Neural progenitor cell (in vitro differentiated cells): ENCODE results near the gene PRKAG2. TPM values are rescaled to one million over a fixed set of nuclear protein-coding genes. Genes with fewer than 3 reads are reported as not detected.

ENCODE experiments used
- DNase-seq: peaks from one replicate; pipeline ENCODE4 v3.0.0-alpha.2; 2016; ENCODE audit warnings: low spot score
- H2AFZ ChIP-seq: fragments of 200-600 bp; sonication (generic); replicated peaks from 2 replicates; pipeline ENCODE4 v1.6.1; 2016; ENCODE audit warnings: antibody characterized with exemption
- H3F3A ChIP-seq: fragments of 200-600 bp; sonication (generic); 2 replicates; pipeline ENCODE4 v1.6.1; 2016; ENCODE audit warnings: antibody characterized with exemption, low read depth
- H3K27ac ChIP-seq: fragments of 200-600 bp; sonication (generic); 2 replicates; pipeline ENCODE4 v1.5.1; 2016; ENCODE audit warnings: mild to moderate bottlenecking
- H3K27me3 ChIP-seq: fragments of 200-600 bp; sonication (generic); 2 replicates; pipeline ENCODE4 v1.6.1; 2016; ENCODE audit warnings: mild to moderate bottlenecking, moderate library complexity
- H3K36me3 ChIP-seq: fragments of 200-600 bp; sonication (generic); 2 replicates; pipeline ENCODE4 v1.5.1; 2016
- H3K4me1 ChIP-seq: fragments of 200-600 bp; sonication (generic); 2 replicates; pipeline ENCODE4 v1.6.1; 2016; ENCODE audit warnings: mixed run types
- H3K4me2 ChIP-seq: fragments of 200-600 bp; sonication (generic); 2 replicates; pipeline ENCODE4 v1.6.1; 2016
- H3K4me3 ChIP-seq: fragments of 200-600 bp; sonication (generic); 2 replicates; pipeline ENCODE4 v1.5.1; 2016
- H3K79me2 ChIP-seq: fragments of 200-600 bp; sonication (generic); 2 replicates; pipeline ENCODE4 v1.6.1; 2016; ENCODE audit warnings: low read depth
- H3K9ac ChIP-seq: fragments of 200-600 bp; sonication (generic); 2 replicates; pipeline ENCODE4 v1.6.1; 2016
- H3K9me3 ChIP-seq: fragments of 200-600 bp; sonication (generic); 2 replicates; pipeline ENCODE4 v1.5.1; 2016; ENCODE audit warnings: low read depth
- H4K20me1 ChIP-seq: fragments of 200-600 bp; sonication (generic); 2 replicates; pipeline ENCODE4 v1.6.1; 2016; ENCODE audit warnings: low read depth
- H3K27ac Mint-ChIP-seq: 3 replicates; pipeline ENCODE4 v1.8.0; 2021; ENCODE audit warnings: mixed read lengths
- H3K27me3 Mint-ChIP-seq: 2 replicates; pipeline ENCODE4 v1.8.0; 2022; ENCODE audit warnings: low read depth, mild to moderate bottlenecking, inconsistent platforms, moderate library complexity, mixed read lengths; ENCODE audit not compliant: insufficient read depth
- H3K36me3 Mint-ChIP-seq: 3 replicates; pipeline ENCODE4 v1.8.0; 2021; ENCODE audit warnings: mixed read lengths
- H3K4me1 Mint-ChIP-seq: 3 replicates; pipeline ENCODE4 v1.8.0; 2021; ENCODE audit warnings: mixed read lengths
- H3K4me3 Mint-ChIP-seq: 3 replicates; pipeline ENCODE4 v1.8.0; 2021; ENCODE audit warnings: mild to moderate bottlenecking, moderate library complexity, mixed read lengths
- H3K9me3 Mint-ChIP-seq: 3 replicates; pipeline ENCODE4 v1.8.0; 2020; ENCODE audit warnings: mixed read lengths
- CTCF ChIP-seq: fragments of 200-600 bp; sonication (generic); IDR thresholded peaks from 2 replicates; pipeline ENCODE4 v1.5.1; 2017; ENCODE audit warnings: antibody characterized with exemption, mild to moderate bottlenecking
- EZH2 ChIP-seq: fragments of 200-600 bp; sonication (generic); IDR thresholded peaks from 2 replicates; pipeline ENCODE4 v1.6.1; 2017; ENCODE audit warnings: antibody characterized with exemption, mild to moderate bottlenecking, moderate library complexity
- EZH2phosphoT487 ChIP-seq: fragments of 200-600 bp; sonication (generic); IDR thresholded peaks from 2 replicates; pipeline ENCODE4 v1.6.1; 2017; ENCODE audit warnings: antibody characterized with exemption
- total RNA-seq: library from RNA; depleted of rRNA; stranded (reverse); fragments of >200 nt; gene quantifications from 2 replicates; pipeline ENCODE4 v1.2.3, GENCODE V29; 2015; ENCODE audit warnings: low replicate concordance

PRKAG2 gene
- total RNA-seq, 1 donor from 2014 or later: 11.4 TPM

GRCh38 chr7:151866028-151866427 lies 10.9 kb downstream of the PRKAG2 start:
- H3K36me3 ChIP-seq: no peaks in the 10 kb centered on the region
- no peak overlapping the region for H2AFZ ChIP-seq
- H3K9ac ChIP-seq: no peak overlapping the region
- Mint-ChIP-seq H3K4me1 (peaks cover 23% of the 10 kb centered on the region), H3K27ac (no peak overlapping the region), H3K4me3 (no peak overlapping the region), H3K27me3 (peaks cover 8% of the 10 kb centered on the region), H3K36me3 (no peaks in the 10 kb centered on the region), H3K9me3 (no peaks in the 10 kb centered on the region)
- no peaks in the 10 kb centered on the region for H3K27me3 ChIP-seq
- H3K27ac ChIP-seq: no peak overlapping the region
- H3K9me3 ChIP-seq: no peaks in the 10 kb centered on the region
- no peak overlapping the region for H3K4me2 ChIP-seq
- no peaks in the 10 kb centered on the region for H4K20me1 ChIP-seq
- H3F3A ChIP-seq: no peaks in the 10 kb centered on the region
- no peaks in the 10 kb centered on the region for H3K79me2 ChIP-seq
- peaks cover 6% of the 10 kb centered on the region for H3K4me1 ChIP-seq
- TF ChIP-seq EZH2: no peak
- TF ChIP-seq CTCF: no peak
- TF ChIP-seq EZH2phosphoT487: no peak
- no peak overlapping the region for H3K4me3 ChIP-seq
- no peak for DNase-seq

- no peaks in the 10 kb centered on the region for H3K36me3 ChIP-seq
- H3K4me1 ChIP-seq: peaks cover 6% of the 10 kb centered on the region
- no peak overlapping the region for H3K9ac ChIP-seq
- no peaks in the 10 kb centered on the region for H3K27me3 ChIP-seq
- no peak overlapping the region for H3K4me2 ChIP-seq
- DNase-seq: no peak
- H3K9me3 Mint-ChIP-seq: no peaks in the 10 kb centered on the region
- H3K9me3 ChIP-seq: no peaks in the 10 kb centered on the region
- H3K4me3 ChIP-seq: no peak overlapping the region
- TF ChIP-seq EZH2: no peak
- TF ChIP-seq CTCF: no peak
- TF ChIP-seq EZH2phosphoT487: no peak
- H3K79me2 ChIP-seq: no peaks in the 10 kb centered on the region
- H3F3A ChIP-seq: no peaks in the 10 kb centered on the region
- H4K20me1 ChIP-seq: no peaks in the 10 kb centered on the region
- no peaks in the 10 kb centered on the region for H3K36me3 Mint-ChIP-seq
- peak overlapping the region; percentile 11 for H3K27ac Mint-ChIP-seq
- H3K27ac ChIP-seq: no peak overlapping the region
- H3K4me3 Mint-ChIP-seq: no peak overlapping the region
- peaks cover 11% of the 10 kb centered on the region for H3K27me3 Mint-ChIP-seq
- no peak overlapping the region for H2AFZ ChIP-seq
- H3K4me1 Mint-ChIP-seq: peaks cover 23% of the 10 kb centered on the region
Observed at GRCh38 chr7:151865070-151865670, 11.7 kb downstream of the PRKAG2 start.

GRCh38 chr7:151864561-151864960 lies 12.4 kb downstream of the PRKAG2 start:
- Histone ChIP-seq H3K79me2 (no peaks in the 10 kb centered on the region), H4K20me1 (no peaks in the 10 kb centered on the region), H3K4me1 (peaks cover 6% of the 10 kb centered on the region), H3K27me3 (no peaks in the 10 kb centered on the region), H3K36me3 (no peaks in the 10 kb centered on the region), H3K27ac (no peak overlapping the region), H3F3A (no peaks in the 10 kb centered on the region), H3K4me2 (no peak overlapping the region), H2AFZ (no peak overlapping the region), H3K9ac (no peak overlapping the region), H3K4me3 (no peak overlapping the region), H3K9me3 (no peaks in the 10 kb centered on the region)
- Mint-ChIP-seq H3K27ac (no peak overlapping the region), H3K4me3 (no peak overlapping the region), H3K4me1 (peaks cover 23% of the 10 kb centered on the region), H3K27me3 (peaks cover 11% of the 10 kb centered on the region), H3K9me3 (no peaks in the 10 kb centered on the region), H3K36me3 (no peaks in the 10 kb centered on the region)
- no peak for TF ChIP-seq EZH2
- DNase-seq: no peak

- no peaks in the 10 kb centered on the region for H3F3A ChIP-seq
- TF ChIP-seq CTCF (no peak), EZH2 (no peak), EZH2phosphoT487 (no peak)
- Mint-ChIP-seq H3K27me3 (peaks cover 11% of the 10 kb centered on the region), H3K4me1 (peaks cover 19% of the 10 kb centered on the region), H3K36me3 (no peaks in the 10 kb centered on the region), H3K9me3 (no peaks in the 10 kb centered on the region), H3K27ac (no peak overlapping the region), H3K4me3 (no peak overlapping the region)
- no peaks in the 10 kb centered on the region for H4K20me1 ChIP-seq
- H3K36me3 ChIP-seq: no peaks in the 10 kb centered on the region
- no peak overlapping the region for H3K4me3 ChIP-seq
- no peaks in the 10 kb centered on the region for H3K27me3 ChIP-seq
- H3K9me3 ChIP-seq: no peaks in the 10 kb centered on the region
- no peak overlapping the region for H2AFZ ChIP-seq
- H3K4me2 ChIP-seq: no peak overlapping the region
- H3K9ac ChIP-seq: no peak overlapping the region
- H3K4me1 ChIP-seq: peaks cover 6% of the 10 kb centered on the region
- no peak for DNase-seq
- H3K79me2 ChIP-seq: no peaks in the 10 kb centered on the region
- no peak overlapping the region for H3K27ac ChIP-seq
Observed at GRCh38 chr7:151864081-151864480, 12.8 kb downstream of the PRKAG2 start.
